K562 (cell line): ENCODE results near the gene CDH2. TPM values are rescaled to one million over a fixed set of nuclear protein-coding genes. Genes with fewer than 3 reads are reported as not detected.

Experiments
- ATAC-seq: fragments of 200-7000 bp; cut with Tn5 transposase; 3 replicates; pipeline ENCODE4 v1.9.1; 2020; ENCODE audit warnings: moderate library complexity
- BruUV-seq: library from RNA; stranded (reverse); fragments of 400-500 nt; replicated peaks from 2 replicates; lab custom pipeline; 2021; lab: Mats Ljungman, UMichigan
- CTCF ChIA-PET: fragments of 300-600 bp; formaldehyde crosslinking; extraction: SDS; loops from one replicate; lab custom pipeline; 2021; ENCODE audit warnings: low intra/inter-chr PET ratio; lab: Yijun Ruan, JAX
- POLR2A ChIA-PET: fragments of 300-600, 350-650 bp; sonication (Branson Sonifier 250); formaldehyde crosslinking; extraction: SDS; loops from one replicate; lab custom pipeline; 2021; ENCODE audit warnings: antibody characterized with exemption, inconsistent platforms; lab: Yijun Ruan, JAX
- DNase-seq, 4 experiments: peaks; one replicate each; pipeline versions ENCODE4 v3.0.0 to v3.0.0-alpha.2; 2011 to 2018; ENCODE audit warnings: low spot score in 3 of 4, mixed read lengths in 3 of 4; ENCODE audit errors: extremely low read depth in 1 of 4
- FAIRE-seq: peaks from 2 replicates; lab custom pipeline; 2011; peaks lifted over from hg19 to GRCh38; lab: Jason Lieb, UNC
- H2AFZ ChIP-seq: 2 replicates; pipeline ENCODE4 v1.6.0; 2011; ENCODE audit warnings: low read depth, low read length, control low read depth, inconsistent platforms
- H3K27ac ChIP-seq: fragments of 200-600 bp; 3 replicates; pipeline ENCODE4 v1.8.0; 2011; ENCODE audit warnings: low read depth, mild to moderate bottlenecking, control low read depth, inconsistent platforms, low read length, moderate library complexity, mixed read lengths; ENCODE audit errors: extremely low read depth
- H3K27me3 ChIP-seq, 2 experiments: fragments of 300-600 bp in 1 of 2; 2 replicates in 1 of 2; 3 replicates in 1 of 2; pipeline versions ENCODE4 v1.6.0 to v1.8.0; 2011; ENCODE audit warnings: inconsistent platforms in 2 of 2, low read length in 2 of 2, mild to moderate bottlenecking in 1 of 2, mixed read lengths in 1 of 2, moderate library complexity in 1 of 2; ENCODE audit not compliant: control insufficient read depth in 2 of 2, insufficient read depth in 2 of 2
- H3K36me3 ChIP-seq: fragments of 300-600 bp; 3 replicates; pipeline ENCODE4 v1.8.0; 2011; ENCODE audit warnings: mild to moderate bottlenecking, low read length, inconsistent platforms; ENCODE audit not compliant: control insufficient read depth, insufficient read depth
- H3K4me1 ChIP-seq, 2 experiments: fragments of 200-600 bp in 1 of 2; replicated peaks in 1 of 2; 2 replicates in 1 of 2; 3 replicates in 1 of 2; pipeline versions ENCODE4 v1.5.1 to v1.8.0; 2011; ENCODE audit warnings: inconsistent platforms in 2 of 2, low read length in 2 of 2, mild to moderate bottlenecking in 1 of 2, mixed read lengths in 1 of 2, moderate library complexity in 1 of 2; ENCODE audit not compliant: control insufficient read depth in 2 of 2, insufficient read depth in 2 of 2
- H3K4me2 ChIP-seq: 2 replicates; pipeline ENCODE4 v1.6.1; 2011; ENCODE audit warnings: low read length, control low read depth, inconsistent platforms, mixed read lengths; ENCODE audit not compliant: insufficient read depth
- H3K4me3 ChIP-seq: fragments of 200-600 bp; sonication (generic), shearing (Covaris generic); 2 replicates; pipeline ENCODE4 v1.5.1; 2016; ENCODE audit warnings: control low read depth, inconsistent platforms
- H3K79me2 ChIP-seq: fragments of 200-600 bp; 3 replicates; pipeline ENCODE4 v1.8.0; 2011; ENCODE audit warnings: low read length, inconsistent platforms; ENCODE audit not compliant: control insufficient read depth, insufficient read depth
- H3K9ac ChIP-seq, 2 experiments: 2 replicates each; pipeline versions ENCODE4 v1.6.0 to v1.6.1; 2011; ENCODE audit warnings: low read depth in 2 of 2, low read length in 2 of 2, control low read depth in 1 of 2, inconsistent platforms in 1 of 2, mild to moderate bottlenecking in 1 of 2, mixed read lengths in 1 of 2; ENCODE audit not compliant: insufficient read depth in 1 of 2
- H3K9me1 ChIP-seq: one replicate; pipeline ENCODE4 v1.6.0; 2011; ENCODE audit warnings: inconsistent platforms, mild to moderate bottlenecking, low read length, moderate library complexity; ENCODE audit not compliant: control insufficient read depth, insufficient read depth
- H3K9me3 ChIP-seq: replicated peaks from 2 replicates; pipeline ENCODE4 v1.5.1; 2011; ENCODE audit warnings: low read depth, low read length, inconsistent platforms; ENCODE audit not compliant: control insufficient read depth, insufficient read depth
- H4K20me1 ChIP-seq: replicated peaks from 2 replicates; pipeline ENCODE4 v1.6.1; 2011; ENCODE audit warnings: low read length, inconsistent platforms, mixed read lengths; ENCODE audit not compliant: control insufficient read depth, insufficient read depth
- E2F6 ChIP-seq, 2 experiments: IDR thresholded peaks; 2 replicates each; pipeline ENCODE4 v1.6.1; 2011; ENCODE audit warnings: borderline replicate concordance in 1 of 2, control low read depth in 1 of 2, low read depth in 1 of 2, low read length in 1 of 2, mild to moderate bottlenecking in 1 of 2, mixed read lengths in 1 of 2, moderate library complexity in 1 of 2; ENCODE audit not compliant: insufficient read depth in 1 of 2, insufficient read length in 1 of 2, poor library complexity in 1 of 2, severe bottlenecking in 1 of 2; ENCODE audit errors: extremely low read depth in 1 of 2
- GTF2B ChIP-seq: IDR thresholded peaks from 2 replicates; pipeline ENCODE4 v1.6.1; 2011; ENCODE audit not compliant: insufficient read length; ENCODE audit errors: extremely low read depth
- MCM3 ChIP-seq: fragments of 450-650 bp; IDR thresholded peaks from 2 replicates; pipeline ENCODE4 v1.6.1; 2016
- NR2C2 ChIP-seq, 2 experiments: fragments of 200-800 bp in 1 of 2; sonication (Bioruptor generic) in 1 of 2; sonication (generic) in 1 of 2; formaldehyde crosslinking in 1 of 2; IDR thresholded peaks; 2 replicates each; pipeline versions ENCODE4 v1.6.1 to v1.8.0; 2016 to 2022; ENCODE audit warnings: mild to moderate bottlenecking in 1 of 2, missing compliant biosample characterization in 1 of 2, missing genetic modification characterization in 1 of 2, missing genetic modification reagents in 1 of 2
- PHB ChIP-seq: fragments of 250-450 bp; sonication (Bioruptor Pico); IDR thresholded peaks from 2 replicates; pipeline ENCODE4 v1.5.0; 2021
- ZNF174 ChIP-seq: fragments of 250-450 bp; sonication (Bioruptor Pico); IDR thresholded peaks from 2 replicates; pipeline ENCODE4 v1.4.0; 2020; ENCODE audit warnings: mild to moderate bottlenecking
- ZNF23 ChIP-seq: fragments of 250-450 bp; sonication (Bioruptor Pico); IDR thresholded peaks from 2 replicates; pipeline ENCODE4 v1.4.0; 2020; ENCODE audit warnings: mild to moderate bottlenecking
- ZNF277 ChIP-seq: fragments of 250-450 bp; sonication (Bioruptor Pico); IDR thresholded peaks from 2 replicates; pipeline ENCODE4 v1.8.0; 2022; ENCODE audit warnings: inconsistent platforms, mild to moderate bottlenecking, moderate library complexity, borderline replicate concordance
- ZNF436 ChIP-seq: fragments of 250-450, 450-650 bp; sonication (Bioruptor Pico); formaldehyde crosslinking; IDR thresholded peaks from 2 replicates; pipeline ENCODE4 v1.7.0; 2020; ENCODE audit warnings: mild to moderate bottlenecking
- WGBS: fragments of 100-300 bp; shearing (Covaris generic); methylation state at CpG from one replicate; pipeline ENCODE4 v1.1.6; 2016; ENCODE audit warnings: low coverage, mixed read lengths; ENCODE audit not compliant: insufficient coverage; ENCODE audit errors: missing lambda C conversion rate; 5-methylcytosine and 5-hydroxymethylcytosine counted together
- in situ Hi-C: fragments of 300-500 bp; cut with MboI; formaldehyde crosslinking; loops from 4 replicates; pipeline ENCODE4 v1.15.0; 2018; ENCODE audit warnings: inconsistent platforms, mixed read lengths
- intact Hi-C: fragments of 100-400 bp; cut with micrococcal nuclease; formaldehyde crosslinking; loops from 2 replicates; pipeline ENCODE4 v1.14.2; 2022
- polyA plus RNA-seq, 8 experiments: library from polyadenylated mRNA; depleted of rRNA in 4 of 8; stranded (reverse) in 5 of 8; unstranded in 3 of 8; fragments of >200 nt; fragmentation: Nextera tagmentation in 2 of 8; fragmentation: Illumina TruSeq in 1 of 8; extraction: Ambion mirVana in 2 of 8; extraction: Trizol in 1 of 8; gene quantifications; 2 replicates each; pipeline versions ENCODE4 v1.2.1 to v1.2.3, GENCODE V29; 2011 to 2014; ENCODE audit warnings: inconsistent platforms in 1 of 8, missing spikeins in 1 of 8
- total RNA-seq, 7 experiments: library from RNA; depleted of rRNA in 6 of 7; stranded (reverse); fragments of >200 nt in 6 of 7; fragmentation: Illumina TruSeq in 2 of 7; extraction: Trizol in 2 of 7; gene quantifications; 2 replicates each; pipeline versions ENCODE4 v1.2.1 to v1.2.3, GENCODE V29; 2011 to 2021; ENCODE audit warnings: low replicate concordance in 1 of 7

CDH2 gene
- total and polyA plus RNA-seq, 9 of the 15 experiments (the other 6 are each of a cell fraction or from before 2014, with no cell fraction given), result 0.04 TPM; not detected in 8

DNA sequence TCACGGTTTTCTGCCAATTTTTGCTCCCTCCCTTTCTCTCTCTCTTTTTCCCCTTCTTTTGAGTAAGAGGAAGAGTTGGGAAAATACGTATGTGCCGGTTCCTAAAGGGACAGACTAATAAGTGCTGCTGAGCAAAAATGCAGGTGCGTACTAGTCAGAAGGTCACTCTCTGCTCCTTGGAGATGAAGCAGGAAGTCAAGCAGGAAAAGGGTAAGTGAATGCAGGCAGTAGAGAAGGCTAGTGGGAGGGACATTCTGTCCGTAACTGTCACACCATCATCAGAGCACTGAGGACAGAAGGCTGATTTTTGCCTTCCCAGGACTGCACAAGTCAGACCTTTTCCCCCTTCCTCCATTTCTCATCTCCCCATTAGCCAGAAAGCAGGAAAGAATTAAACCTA, 105.7 kb downstream of the CDH2 start:
- Histone ChIP-seq H3K9ac (no peak overlapping the region), H3K4me2 (no peak overlapping the region), H4K20me1 (no peaks in the 10 kb centered on the region), H3K9me3 (no peaks in the 10 kb centered on the region; the same call in 1 of the 2 replicates), H3K4me1 (no peaks in the 10 kb centered on the region), H3K9me1 (no peaks in the 10 kb centered on the region), H3K4me3 (no peak overlapping the region), H3K79me2 (no peaks in the 10 kb centered on the region), H3K27ac (no peak overlapping the region), H2AFZ (no peak overlapping the region), H3K36me3 (no peaks in the 10 kb centered on the region), H3K27me3 (no peaks in the 10 kb centered on the region)
- 0% methylated on average over 5 of the region's 5 CpGs for whole genome bisulfite sequencing
- ATAC-seq (no peak), FAIRE-seq (no peak), DNase-seq (no peak)
- ChIA-PET CTCF (no interaction called here), POLR2A (no interaction called here)
- in situ Hi-C loops, result no loop called here
- TF ChIP-seq ZNF277 (CRISPR knock-in tag), result no peak
- no peak for TF ChIP-seq GTF2B
- no peak for TF ChIP-seq E2F6 (IDR thresholded peaks at IDR 0.05; ENCODE audit: borderline replicate concordance in 1 of 2, extremely low read depth in 1 of 2, insufficient read depth in 1 of 2, insufficient read length in 1 of 2, low read depth in 1 of 2, low read length in 1 of 2, poor library complexity in 1 of 2, severe bottlenecking in 1 of 2)
- TF ChIP-seq ZNF436 (CRISPR knock-in tag), result no peak
- no peak for TF ChIP-seq ZNF174 (CRISPR knock-in tag)
- TF ChIP-seq PHB (CRISPR knock-in tag), result no peak
- no peak for TF ChIP-seq ZNF23 (CRISPR knock-in tag)
- TF ChIP-seq MCM3, result no peak
- TF ChIP-seq NR2C2 (CRISPR knock-in tag; IDR thresholded peaks at IDR 0.05), result no peak
- no peak for TF ChIP-seq NR2C2 (tag; IDR thresholded peaks at IDR 0.05)
- BruUV-seq, result no TSS peak
- intact Hi-C loops, result no loop called here
